HG02870 (cell line): ENCODE measurements around the gene HSPA12A.
A peak's percentile ranks its signal among the peaks of the same experiment; 100 is the strongest.

Experiments used
- ATAC-seq: cut with Tn5 transposase; IDR thresholded peaks from one replicate; pipeline ENCODE4 v1.9.1; 2021; ENCODE audit warnings: mild to moderate bottlenecking, moderate library complexity; ENCODE audit not compliant: unreplicated experiment

The HSPA12A gene, protein sequence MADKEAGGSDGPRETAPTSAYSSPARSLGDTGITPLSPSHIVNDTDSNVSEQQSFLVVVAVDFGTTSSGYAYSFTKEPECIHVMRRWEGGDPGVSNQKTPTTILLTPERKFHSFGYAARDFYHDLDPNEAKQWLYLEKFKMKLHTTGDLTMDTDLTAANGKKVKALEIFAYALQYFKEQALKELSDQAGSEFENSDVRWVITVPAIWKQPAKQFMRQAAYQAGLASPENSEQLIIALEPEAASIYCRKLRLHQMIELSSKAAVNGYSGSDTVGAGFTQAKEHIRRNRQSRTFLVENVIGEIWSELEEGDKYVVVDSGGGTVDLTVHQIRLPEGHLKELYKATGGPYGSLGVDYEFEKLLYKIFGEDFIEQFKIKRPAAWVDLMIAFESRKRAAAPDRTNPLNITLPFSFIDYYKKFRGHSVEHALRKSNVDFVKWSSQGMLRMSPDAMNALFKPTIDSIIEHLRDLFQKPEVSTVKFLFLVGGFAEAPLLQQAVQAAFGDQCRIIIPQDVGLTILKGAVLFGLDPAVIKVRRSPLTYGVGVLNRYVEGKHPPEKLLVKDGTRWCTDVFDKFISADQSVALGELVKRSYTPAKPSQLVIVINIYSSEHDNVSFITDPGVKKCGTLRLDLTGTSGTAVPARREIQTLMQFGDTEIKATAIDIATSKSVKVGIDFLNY

DNA sequence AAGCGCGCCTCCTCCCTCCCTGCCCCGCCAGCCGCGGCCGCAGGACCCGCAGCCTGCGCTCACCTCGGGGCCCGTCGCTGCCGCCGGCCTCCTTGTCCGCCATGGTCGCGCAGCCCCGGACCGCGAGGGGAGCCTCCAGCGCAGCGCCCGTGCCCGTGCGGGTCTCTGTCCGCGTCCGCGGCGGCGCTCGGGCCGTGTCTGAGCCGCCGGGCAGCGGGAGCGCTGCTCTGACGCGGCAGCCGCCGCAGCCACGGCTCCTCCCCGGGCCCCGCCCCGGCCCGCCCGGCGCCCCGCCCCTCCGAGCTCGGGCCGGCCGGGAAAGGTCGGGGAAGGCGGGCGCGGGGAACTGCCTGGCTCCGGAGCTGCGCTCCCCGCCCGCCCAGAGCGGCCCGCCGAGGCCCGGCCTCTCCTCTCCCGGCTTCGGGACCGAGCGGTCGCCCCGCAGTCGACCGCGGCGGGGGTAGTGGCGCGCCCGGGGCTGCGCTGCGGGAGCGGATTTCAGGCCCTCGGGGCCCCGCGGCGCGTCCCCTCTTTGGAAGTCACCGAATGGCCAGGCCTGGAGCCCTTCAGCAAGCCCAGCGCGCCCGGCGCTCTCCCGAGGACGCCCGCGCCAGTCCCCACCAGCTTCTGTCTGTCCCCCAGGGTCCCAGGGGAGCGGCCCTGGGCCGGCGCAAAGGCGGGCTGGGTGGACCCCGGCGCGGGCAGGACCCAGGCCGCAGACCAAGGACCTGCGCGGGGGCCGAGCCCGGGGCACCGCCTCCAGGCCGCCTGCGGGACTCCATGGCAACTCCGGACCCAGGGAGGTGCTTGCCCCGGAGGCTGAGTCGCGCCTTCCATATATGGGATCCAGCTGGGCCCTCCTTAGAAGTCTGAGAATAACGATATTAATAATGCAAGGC, at the start of gene HSPA12A:
Gene HSPA12A, minus strand, starts transcription at position 200 of the 899 bp plus-strand sequence. Its CDS starts 97 bp downstream, at position 103.
- peak; percentile 93 for ATAC-seq

DNA sequence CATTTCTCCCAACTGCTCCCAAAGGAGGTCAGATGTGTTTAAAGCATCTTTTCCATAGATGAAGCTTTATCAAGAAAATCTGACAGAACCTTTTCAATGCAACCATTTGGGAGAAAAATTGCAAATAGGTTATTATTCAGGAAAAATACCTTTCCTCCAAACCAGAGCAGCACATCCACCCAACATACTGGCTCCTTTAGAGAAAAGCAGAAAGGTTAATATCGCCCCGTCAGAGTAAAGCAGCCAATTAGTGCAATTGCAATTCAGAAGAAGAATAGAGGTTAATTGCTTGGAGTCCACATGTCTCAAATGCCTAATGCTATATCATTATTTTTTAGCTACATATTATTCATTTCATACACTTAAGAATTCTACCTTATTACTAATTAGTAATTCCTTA, 48.9 kb upstream of the HSPA12A start:
- ATAC-seq = no peak

DNA sequence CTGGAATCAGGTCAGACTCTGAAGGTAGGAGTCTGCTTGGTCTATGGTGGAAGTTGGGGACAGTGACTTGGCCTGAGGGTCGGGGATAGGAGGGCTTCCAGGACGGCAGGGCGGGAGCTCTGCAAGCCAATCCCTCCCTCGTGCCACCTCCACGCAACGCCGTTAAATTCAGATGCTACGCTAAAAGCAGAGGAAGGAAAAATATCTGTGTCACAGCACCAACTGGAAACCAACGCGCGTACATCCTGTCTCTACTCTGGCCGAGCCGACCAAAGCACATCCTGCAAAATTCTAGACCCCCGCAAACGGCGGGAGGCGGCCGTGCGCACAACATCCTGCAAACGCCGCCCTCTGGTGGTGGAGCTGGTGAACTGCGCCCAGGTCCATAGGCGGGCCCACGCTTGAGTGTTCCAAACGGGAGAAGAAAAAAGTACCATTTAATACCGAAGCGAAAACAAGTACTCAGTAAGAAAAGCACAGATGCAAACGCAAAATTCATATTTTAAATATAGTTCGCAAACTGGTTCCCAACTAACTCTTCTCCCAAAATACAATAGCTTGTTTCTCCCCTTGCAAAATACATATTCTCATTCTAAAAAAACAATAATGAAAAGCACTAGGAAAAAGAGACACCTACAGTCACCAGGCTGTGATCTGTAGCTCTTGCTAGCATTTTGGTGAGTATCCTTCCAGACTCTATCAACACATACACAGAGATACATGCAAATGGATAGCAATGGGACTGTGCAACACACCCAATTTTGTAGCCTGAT, 45.7 kb upstream of the HSPA12A start:
- peak; percentile 70 for ATAC-seq

DNA sequence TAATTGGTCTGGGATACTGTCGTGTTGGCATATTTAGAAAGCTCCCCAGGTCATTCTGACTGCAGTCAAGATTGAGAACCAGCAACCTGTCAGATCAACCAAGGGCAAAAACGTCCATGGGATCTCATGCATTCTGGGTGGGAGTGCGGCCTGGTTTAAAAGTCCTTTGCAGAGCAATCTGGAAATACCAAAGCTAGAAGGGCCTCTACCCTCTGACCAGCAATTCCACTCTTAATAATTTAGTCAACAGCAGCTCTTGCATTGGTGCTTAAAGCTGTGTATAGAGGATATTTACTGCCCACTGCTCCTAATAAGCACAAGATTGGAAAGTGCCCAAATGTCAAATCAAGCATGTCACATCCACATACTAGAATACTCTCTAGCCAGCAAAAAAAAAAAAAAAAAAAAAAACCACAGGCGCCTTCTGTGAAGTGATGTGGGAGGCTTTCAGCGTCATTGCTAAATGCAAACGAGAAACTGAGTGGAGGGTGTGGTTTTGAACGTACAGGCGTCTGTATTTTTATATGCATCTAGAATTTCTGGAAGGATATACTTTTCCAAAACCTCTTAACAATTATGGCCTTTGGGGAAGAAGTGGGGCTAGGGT, 44.8 kb upstream of the HSPA12A start:
- no peak for ATAC-seq

DNA sequence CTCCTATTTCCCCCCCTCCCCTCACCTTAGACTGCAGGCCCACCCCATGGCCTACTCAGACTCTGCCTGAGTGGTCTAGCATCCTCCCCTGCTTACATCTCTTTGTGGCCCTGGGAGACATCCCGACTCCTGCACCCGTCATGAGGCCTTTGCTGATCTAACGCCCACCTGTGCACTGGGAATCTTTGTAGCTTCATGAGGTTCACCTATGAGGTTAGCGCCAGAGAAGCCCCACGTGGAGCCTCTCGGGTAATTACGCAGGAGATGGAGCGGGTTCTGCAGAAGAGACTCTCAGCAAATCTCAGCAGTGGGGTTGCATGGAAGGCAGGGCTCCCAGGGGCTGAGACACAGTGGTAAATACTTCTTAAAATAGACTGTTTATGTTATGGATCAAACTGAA, 43.5 kb upstream of the HSPA12A start:
- ATAC-seq = no peak

DNA sequence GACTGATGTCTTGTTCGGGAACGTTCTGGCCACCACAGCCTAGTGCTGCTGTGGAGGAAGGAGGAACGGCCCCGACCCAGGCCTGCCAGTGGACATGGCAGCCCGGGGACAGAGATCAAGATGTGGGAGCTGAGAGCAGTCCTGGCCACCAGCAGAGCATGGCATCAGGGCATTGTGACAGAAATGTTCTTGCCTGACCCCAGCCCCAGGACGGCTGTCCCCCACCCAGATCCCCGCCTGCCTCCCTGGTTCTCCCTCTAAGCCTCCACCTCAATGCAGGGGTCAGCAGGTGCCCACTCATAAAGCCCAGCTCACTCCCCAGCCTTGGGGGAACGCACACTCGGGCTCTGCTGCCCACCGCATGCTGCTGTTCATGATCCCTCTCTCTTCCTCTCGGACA, 42.9 kb upstream of the HSPA12A start:
- ATAC-seq = no peak

DNA sequence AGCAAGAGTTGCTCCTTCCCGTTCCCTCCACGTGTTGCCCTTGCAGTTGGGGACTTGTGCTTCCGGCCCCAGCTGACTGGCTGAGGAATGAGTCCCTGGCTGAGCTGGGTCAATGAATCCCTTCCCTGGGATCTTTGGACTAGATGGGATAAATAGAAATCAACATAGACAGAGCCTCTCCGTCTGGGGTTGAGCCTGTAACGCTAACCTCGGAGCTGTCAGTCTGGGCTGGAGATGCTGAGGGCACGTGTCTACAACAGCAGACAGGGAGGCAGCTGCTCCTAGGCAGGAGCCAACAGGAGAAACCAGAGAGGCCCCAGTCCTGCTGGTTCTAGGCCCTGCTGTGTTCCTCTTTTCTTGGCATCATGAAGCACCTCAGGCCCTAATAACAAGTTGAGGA, 42.3 kb upstream of the HSPA12A start:
- ATAC-seq = no peak

DNA sequence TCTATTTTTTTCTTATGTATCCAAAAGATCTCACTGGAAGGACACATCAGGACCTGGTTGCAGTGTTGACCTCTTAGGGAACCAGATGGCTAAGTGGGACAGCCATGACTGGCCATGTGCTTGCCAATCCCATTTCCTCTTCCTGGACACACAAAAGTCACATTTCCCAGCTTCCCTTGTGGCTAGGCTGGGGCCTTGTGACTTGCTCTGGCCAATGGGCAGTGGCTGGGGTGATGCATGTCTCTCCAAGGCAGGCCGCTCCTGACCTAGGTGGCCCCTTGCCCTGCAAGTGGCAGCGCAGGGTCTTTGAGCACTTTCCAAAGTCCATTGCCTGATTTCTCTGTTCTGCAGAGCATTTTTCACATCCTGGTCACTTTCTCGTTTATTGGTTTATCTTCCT, 41.7 kb upstream of the HSPA12A start:
- no peak for ATAC-seq

DNA sequence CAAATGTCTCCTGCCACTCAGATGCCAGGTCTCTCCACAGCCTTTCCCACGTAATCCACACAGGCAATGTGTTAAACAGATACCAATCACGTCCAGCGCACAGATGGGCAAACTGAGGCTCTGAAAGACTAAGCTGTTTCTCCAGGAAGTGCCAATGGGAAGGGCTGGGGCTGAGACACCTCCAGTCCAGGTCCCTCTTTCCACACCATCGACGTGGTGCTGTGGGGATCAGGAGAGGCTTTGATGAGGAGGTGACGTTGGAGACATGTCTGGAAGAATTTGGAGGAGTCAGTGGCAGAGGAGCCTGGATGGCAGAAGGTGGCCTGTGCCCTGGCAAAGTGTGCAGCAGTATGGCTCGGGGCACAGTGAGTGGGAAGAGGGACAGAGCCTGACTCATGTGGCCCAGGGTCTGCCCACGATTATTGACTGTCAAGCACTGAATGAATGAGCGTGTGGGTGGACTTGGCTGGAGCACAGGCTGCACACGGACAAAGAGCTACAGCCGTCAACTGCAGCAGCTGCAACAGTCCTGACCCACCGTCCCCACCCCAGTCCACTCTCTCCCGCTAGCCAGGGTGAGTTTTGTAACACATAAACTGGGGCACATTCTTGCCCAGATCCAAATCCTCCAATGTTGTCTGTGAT, 40.8 kb upstream of the HSPA12A start:
- ATAC-seq = no peak

DNA sequence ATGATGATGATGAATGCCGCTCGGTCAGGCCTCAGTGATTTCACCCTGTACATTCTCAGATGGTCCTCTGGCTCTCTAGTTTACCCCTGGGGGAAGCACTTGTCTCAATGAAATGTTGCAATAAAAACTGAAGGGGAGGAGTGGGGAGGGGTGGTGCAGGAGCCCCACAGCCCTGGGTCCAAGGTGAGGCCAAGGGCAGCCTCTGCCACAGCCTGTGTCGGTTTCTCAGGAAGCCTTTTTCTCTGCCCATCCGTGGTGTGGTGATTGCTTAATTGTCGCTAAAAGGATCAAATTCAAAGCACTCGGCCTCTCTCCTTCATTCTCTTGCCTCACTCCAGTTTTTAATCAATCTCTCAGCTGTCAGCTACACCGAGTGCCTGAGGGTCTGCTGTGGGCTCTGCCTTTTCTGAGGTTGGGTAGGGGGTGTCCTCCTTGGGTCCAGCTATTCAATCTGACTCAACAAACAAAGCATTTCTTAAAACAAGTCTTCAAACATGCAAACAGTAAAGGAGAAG, 39.1 kb upstream of the HSPA12A start:
- no peak for ATAC-seq

DNA sequence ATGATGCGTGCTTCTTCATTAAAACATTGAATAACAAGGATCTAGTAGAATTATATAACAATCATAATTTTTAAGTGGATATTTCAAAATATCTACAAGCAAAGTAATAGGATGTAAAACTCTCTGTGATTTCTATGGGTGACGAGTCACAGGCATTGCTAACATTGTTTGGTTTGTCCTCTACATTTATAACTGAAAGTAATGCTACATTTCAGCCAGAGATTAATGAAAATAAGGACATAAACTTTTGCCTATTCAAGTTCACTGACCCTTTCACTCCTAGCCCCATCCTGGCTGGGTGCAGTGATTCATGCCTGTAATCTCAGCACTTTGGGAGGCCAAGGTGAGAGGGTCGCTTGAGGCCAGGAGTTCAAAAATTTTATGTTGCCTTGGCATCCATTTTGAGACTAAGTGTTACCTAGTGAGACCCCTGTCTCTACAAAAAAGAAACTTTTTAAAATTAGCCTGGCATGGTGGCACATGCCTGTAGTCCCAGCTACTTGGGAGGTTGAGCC, 38.4 kb upstream of the HSPA12A start:
- ATAC-seq = no peak

DNA sequence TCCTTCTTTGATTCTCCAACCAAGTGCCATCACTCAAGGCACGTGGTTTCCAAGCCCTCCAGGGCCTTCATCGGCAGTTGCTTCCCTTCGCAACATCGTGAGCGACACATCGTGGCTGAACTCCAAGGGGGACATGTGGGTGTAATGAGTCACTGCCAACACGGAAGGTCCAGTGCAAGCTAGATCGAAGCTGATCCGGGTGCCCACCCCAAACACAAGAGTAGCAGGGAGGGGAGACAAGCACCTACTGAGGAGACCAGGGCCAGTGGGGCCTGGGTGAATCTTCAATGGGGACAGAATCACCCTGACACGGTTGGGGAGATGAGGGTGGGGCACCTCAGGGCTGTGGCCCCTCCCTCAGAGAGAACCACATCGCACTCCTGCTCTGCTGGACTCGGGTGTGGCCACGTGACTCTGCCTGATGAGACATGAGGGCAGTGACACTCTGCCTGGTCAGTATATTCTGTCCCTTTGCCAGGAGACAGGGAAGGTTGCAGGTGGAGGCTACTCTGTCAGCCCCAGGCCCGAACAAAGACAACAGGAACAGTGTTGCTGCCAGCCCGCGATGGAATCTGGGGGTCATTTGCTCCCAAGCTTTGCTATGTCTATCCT, 36.8 kb upstream of the HSPA12A start:
- ATAC-seq = no peak

DNA sequence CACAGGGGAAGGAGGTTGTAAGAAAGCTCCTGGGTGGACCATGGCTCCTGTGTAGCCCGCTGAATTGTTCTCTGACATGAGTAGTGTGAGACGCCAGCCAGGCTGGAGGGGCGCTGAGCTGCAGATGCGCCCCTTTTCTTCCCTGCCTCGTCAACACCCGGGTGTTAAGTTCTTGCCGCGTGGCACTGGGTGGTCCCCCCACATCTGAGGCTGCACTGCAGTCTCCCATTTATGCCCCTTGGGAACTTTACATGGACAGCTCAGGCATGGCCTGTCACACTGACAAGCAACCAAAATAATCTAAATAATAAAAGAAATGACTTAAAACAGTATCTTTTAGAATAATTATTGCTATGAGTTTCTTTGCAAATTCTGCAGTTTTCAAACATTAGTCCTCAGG, 34.6 kb upstream of the HSPA12A start:
- no peak for ATAC-seq

DNA sequence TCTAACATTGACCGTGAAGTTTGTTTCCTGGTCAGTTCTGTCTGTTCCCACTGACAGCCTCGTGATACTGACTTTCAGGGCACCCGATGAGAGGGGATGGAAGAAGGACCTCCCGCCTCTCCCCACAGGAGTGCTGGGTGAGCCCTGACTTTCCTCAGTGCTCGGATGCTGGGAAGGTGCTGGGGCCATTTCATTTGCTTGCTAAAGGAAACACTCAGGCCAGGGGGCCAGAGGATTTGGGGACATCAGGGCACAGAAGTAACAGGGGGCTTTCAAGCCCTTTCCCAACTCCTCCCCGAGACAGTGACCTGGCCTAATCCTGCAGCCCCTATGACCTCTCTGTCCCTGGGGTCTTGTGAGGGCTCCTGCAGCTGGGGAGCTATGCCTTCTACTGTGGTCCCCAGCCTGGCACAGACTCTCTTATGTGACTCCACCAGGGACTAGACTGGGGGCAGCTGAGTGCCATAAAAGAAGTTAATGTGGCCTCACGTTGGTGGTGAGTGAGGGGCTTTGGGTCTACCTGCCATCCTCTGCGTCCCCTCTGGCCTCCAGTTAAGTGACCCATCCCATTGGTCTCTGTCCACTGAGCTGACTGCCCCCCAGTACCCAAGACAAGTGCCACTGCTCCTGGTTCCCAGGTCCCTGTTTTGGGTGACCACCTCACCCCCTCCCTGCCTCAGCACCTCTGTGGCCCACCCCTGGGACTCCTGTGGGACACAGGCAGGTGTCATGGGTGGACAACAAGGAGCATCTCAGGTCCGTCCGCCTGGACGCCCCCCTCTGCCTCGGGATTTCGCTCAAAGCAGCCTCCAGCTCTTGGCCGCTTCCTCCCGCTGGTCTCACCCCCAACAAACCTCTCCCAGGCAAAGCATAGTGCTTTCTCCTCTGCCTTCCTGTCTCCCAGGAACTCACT, 33.4 kb upstream of the HSPA12A start:
- no peak for ATAC-seq

DNA sequence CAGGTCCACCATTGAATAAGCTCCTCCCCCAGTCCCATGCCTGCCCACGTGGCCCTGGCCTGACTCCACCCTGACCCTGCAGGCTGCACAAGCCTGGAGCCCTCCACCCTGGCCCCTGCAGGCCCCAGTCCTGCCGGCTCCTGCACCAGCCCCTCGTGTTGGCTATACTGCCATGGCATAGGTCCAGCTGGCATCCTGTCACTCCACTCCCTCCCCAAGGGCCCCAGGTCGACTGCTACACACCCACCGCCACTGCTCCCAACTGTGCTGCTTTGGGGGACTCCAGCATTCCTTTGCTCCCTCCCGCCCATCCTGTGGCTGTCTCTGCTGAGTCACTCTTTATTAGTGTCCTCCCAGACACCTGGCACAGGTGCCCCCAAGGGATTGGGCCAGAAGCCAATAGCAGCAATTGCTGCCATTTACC, 32.4 kb upstream of the HSPA12A start:
- no peak for ATAC-seq

DNA sequence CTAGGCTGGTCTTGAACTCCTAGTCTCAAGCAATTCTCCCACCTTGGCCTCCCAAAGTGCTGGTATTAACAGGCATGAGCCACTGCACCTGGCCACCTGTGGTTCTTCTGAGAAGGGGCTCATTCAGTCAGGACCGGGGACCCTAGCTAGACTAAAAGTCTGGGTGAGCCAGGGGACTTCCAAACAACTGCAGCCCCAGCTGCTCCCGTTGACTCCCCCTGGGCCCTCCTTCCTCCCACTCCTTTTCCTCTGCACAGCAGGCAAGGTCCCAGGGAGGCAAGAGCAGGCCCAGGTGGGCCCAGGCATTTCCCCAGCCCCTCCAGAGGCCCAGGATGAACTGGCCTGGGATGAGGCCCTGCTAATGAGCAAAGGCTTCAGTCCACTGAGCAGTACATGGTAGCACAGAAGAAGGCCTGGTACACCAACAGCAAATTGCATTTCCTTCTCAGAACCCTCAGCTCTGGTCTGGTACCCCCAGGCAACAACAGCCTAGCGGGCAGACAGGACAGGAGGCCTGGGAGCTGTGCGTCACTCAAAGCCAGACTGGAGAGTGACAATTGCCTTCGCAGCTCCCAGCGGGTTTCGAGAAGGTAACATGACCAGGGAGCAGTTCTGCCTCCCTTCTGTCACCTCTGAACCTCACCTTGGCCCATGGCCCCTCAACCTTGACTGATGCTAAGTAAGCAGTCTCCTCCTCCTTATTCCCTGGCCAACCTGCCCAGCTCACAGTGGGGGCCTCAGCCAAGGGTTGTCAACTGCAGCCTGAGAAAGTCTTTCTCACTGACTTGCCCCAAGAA, 30.7 kb upstream of the HSPA12A start:
- no peak for ATAC-seq

DNA sequence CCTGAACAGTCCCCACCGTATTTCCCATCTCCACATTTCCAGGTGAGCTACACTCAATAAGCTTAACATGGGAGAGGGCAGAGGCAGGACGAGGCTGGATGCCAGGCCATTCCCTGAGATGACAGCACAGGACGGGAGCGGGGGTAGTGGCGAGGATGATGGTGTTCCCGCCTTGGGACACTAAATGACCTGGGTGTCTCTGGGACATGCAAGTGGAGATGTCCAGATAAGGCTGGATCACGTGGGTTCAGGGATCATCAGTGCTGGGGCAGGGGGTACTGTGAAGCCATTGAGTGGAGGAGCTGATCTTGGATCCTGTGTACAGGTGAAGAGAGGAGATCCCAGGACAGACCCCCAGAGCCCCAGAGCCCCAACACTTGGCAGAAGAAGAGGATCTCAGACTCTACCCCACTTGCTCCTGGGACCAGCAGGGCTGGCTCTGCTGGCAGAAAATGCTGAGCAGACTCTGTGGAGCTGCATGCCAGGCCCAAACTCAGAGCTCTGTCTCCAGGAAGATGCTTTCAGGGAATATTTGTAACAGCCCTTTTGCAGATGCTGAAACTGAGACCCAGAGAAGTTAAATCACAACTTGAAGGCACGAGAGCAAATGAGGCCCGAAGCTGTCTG, 29.7 kb upstream of the HSPA12A start:
- ATAC-seq = no peak
